Fibroblast of peridontal ligament (primary cell): ENCODE data around the gene KRT80.

Experiments
- DNase-seq: peaks from one replicate; pipeline ENCODE4 v3.0.0-alpha.2; 2010; ENCODE audit errors: extremely low read depth

The KRT80 gene

GRCh38 chr12:52210925-52211650, 19.3 kb upstream of the KRT80 start:
- no peak for DNase-seq

GRCh38 chr12:52210186-52210924, 18.5 kb upstream of the KRT80 start:
- DNase-seq = peak; percentile 60

GRCh38 chr12:52209321-52209720, 17.5 kb upstream of the KRT80 start:
- DNase-seq = no peak

- DNase-seq = no peak
Observed at GRCh38 chr12:52208424-52209165, 16.8 kb upstream of the KRT80 start.

- peak; percentile 46 for DNase-seq
Observed at GRCh38 chr12:52207895-52208294, 16.1 kb upstream of the KRT80 start.

GRCh38 chr12:52207106-52207505, 15.3 kb upstream of the KRT80 start:
- DNase-seq = no peak

- no peak for DNase-seq
Observed at GRCh38 chr12:52206304-52207040, 14.7 kb upstream of the KRT80 start.

GRCh38 chr12:52205612-52206303, 13.9 kb upstream of the KRT80 start:
- DNase-seq = no peak

- no peak for DNase-seq
Observed at GRCh38 chr12:52204931-52205505, 13.2 kb upstream of the KRT80 start.

- DNase-seq = peak; percentile 50
Observed at GRCh38 chr12:52204095-52204930, 12.5 kb upstream of the KRT80 start.

GRCh38 chr12:52203079-52203921, 11.5 kb upstream of the KRT80 start:
- peak; percentile 45 for DNase-seq

- DNase-seq = no peak
Observed at GRCh38 chr12:52202361-52203078, 10.7 kb upstream of the KRT80 start.

GRCh38 chr12:52201451-52201839, 9.6 kb upstream of the KRT80 start:
- no peak for DNase-seq

- DNase-seq = no peak
Observed at GRCh38 chr12:52200781-52201450, 9.1 kb upstream of the KRT80 start.

- DNase-seq = no peak
Observed at GRCh38 chr12:52200086-52200780, 8.4 kb upstream of the KRT80 start.

GRCh38 chr12:52199294-52199919, 7.6 kb upstream of the KRT80 start:
- no peak for DNase-seq
